Smooth muscle cell of the brain vasculature (primary cell): ENCODE measurements around the gene SNX3.

ENCODE experiments used
- DNase-seq: peaks from one replicate; pipeline ENCODE4 v3.0.0-alpha.2; 2012; ENCODE audit warnings: low read depth, low spot score

Gene SNX3

DNA sequence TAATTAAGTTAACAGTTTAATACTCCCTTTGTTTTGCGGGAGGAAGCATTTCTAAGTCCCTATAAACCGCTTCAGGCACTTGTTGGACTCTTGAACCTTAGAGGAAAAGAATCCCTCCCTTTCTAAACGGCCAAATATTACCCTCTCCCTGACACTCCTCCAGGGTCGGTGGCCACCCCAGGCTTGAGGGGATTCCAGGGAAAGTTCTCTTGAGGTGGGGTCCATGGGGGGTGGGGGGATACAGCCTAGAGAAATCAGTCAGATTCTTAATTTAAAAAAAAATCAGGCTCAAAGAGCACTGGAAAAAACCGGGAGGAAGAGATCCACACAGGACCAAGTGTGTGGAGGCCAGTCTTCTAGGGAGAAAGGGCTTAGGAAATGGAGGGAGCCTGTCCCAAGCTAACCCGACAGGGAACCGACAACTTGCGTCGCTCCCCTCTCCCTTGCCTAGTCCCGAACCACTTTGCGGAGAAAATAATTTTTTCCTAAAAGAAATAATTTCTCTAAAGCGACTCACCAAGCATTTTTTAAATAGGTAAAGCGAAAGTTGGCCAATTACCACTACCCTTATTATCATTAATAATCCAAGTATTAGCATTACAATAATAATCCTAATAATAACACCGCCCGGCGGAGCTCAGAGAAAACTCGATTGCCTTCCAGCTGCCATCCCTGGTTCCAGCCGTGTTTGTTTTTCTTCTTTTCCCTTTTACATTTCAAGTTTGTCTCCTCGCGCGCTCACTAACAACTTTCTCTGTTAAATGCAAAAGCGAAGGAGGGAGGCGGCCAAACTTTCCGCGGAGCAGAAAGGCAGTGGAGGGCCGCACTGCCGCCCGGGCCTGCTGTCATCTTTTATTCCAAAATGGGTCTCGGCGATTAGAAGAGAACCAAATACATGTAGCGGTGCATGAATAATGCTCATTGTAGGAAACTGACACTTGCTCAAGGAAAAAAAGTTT lies 90.2 kb downstream of the SNX3 start:
- no peak for DNase-seq

DNA sequence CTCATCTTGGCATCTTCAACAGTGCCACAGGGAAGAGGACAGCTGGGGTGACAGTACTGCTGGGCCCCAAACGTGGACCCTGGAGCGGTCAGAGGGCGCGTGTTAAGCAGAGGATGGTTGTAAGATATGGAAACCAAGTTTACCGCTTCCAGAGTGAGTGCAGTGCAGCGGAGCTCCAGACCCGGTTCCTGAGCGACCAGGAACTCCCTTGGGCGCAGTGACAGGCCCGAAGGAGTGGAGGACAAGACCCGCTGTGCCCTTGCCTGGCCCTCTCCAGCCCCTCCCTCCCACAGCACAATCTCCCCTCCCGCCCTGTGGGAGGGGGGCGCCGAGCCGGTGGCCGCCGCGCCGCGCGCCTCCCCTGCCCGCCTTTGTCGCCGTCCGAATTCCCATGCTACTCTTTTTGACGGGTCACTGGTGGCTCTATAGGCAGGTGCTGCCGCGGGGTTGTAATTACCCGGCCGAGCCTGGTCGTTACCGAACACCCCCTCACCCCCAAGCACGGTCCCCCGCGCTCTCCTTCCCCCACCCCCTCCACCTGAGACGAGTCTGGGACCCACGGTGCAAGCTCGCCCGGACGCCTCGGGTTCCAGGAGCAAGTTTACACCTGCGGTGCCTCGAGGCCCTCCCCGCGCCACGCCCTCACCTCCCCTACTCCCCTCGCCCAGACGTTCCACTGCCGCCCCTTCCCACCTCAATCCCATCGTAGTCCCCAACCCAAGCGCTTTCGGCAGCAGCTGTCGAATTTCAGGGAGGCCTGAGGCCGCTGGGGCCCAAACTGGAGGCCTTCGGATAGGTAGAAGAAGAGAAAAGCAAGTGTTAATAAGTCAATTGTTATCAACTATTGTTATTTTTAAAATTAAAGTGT lies 91.1 kb downstream of the SNX3 start:
- DNase-seq = no peak

GRCh38 chr6:108168501-108169463 lies 92.1 kb downstream of the SNX3 start:
- no peak for DNase-seq

DNA sequence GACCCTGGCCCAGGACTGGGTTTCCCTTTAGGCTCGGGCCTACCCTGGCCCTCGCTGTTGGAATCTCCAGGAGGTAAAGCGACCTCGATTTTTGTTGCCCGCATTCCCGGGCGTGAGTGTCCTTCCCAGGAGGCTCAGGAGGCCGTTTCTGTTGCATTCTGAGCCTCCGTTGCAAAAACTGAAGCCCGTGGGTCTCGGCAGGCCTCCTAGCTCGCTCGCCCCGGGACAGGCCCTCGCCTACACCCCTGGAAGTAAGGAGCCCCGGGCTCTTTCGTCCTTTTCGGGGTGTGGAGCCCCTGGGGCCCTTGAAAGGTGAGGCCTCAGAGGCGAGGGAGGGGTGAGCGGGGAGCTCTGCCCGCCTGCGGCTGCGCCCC lies 92.8 kb downstream of the SNX3 start:
- no peak for DNase-seq

GRCh38 chr6:108167449-108168089 lies 93.3 kb downstream of the SNX3 start:
- no peak for DNase-seq

GRCh38 chr6:108166664-108167448 lies 94.0 kb downstream of the SNX3 start:
- DNase-seq = no peak

- no peak for DNase-seq
These were observed 94.9 kb downstream of the SNX3 start, which contains the start of gene NR2E1 for GRCh38 chr6:108165714-108166663. NR2E1 (plus strand) TSS chr6:108166022; CDS start chr6:108166766, 744 bp downstream.

- DNase-seq = no peak
These were observed 95.8 kb downstream of the SNX3 start for GRCh38 chr6:108164815-108165706.

DNA sequence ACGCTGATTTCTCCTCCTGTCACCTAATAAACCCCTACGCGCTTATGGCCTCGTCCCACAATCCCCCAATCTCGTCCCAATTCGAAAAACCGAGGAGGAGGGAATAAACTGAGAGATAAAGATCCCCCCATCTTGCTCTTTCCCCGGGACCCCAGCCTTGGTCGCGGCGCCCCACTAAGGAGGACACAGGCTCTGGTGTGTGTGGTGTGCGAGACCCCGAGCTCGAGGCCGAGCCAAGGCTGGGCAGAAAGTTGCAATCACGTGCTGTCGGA lies 96.4 kb downstream of the SNX3 start:
- no peak for DNase-seq

DNA sequence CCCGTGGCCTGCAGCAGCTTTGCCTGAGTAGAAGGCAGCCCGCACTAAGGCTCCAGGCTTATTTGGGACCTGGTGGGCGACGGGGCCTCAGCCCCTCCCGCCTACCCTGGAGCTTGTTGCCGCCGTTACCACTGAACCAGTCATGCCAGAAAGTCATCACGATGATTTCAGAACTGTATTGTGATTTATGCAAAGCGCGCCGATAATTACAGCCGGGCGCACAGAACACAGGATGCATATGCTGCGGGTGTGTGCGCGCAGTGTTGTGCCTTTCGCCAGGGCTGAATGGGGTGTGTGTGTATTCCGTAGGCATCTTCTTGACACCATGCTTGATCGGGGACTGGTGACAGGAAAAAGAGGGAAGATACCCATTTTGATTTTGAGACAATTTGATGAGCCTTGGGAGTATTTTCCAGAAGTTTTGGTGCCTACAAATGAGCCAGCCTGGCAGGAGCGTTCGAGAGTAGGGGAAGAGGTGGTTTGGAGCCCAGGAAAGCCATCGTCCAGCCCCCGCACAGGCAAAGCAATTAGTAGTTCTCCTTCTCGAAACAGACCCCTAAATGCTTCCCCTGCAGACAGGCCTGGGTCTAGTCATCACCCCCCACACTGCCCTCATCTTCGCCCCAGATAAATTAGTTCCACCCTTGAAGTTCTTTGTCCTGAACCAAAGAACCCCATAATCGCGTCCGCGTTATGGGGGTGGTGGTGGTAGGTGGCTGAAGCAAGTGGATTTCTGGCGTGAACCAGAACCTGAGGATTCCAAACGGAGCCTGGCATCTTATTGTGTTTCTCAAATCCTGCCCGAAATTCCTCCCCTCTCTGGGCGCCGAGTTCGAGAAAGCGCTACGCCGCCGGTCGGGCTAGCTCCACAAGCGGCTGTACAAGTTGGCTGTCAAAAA lies 96.9 kb downstream of the SNX3 start:
- DNase-seq = no peak

GRCh38 chr6:108163267-108163643 lies 97.6 kb downstream of the SNX3 start:
- DNase-seq = no peak

- DNase-seq = no peak
These were observed 99.0 kb downstream of the SNX3 start for GRCh38 chr6:108161724-108162282.
